Breast epithelium (tissue), 3 donors: ENCODE results near the gene AHRR.

ENCODE experiments used
- CTCF ChIP-seq, 3 donors: fragments of 450-650 bp; IDR thresholded peaks; one replicate each; pipeline ENCODE4 v1.5.1; 2016 to 2017; ENCODE audit warnings: antibody characterized with exemption in 3 of 3, mild to moderate bottlenecking in 3 of 3, moderate library complexity in 3 of 3
- POLR2AphosphoS5 ChIP-seq, 3 donors: sonication (generic); formaldehyde crosslinking; IDR thresholded peaks; one replicate each; pipeline ENCODE4 v1.6.1; 2017; ENCODE audit warnings: antibody characterized with exemption in 3 of 3

- TF ChIP-seq CTCF (IDR thresholded peaks at IDR 0.05) (no peak), POLR2AphosphoS5 (IDR thresholded peaks at IDR 0.05) (no peak)
These were observed 162.1 kb downstream of the AHRR start for GRCh38 chr5:483434-484140.
